HUES64 (cell line): ENCODE data around the gene KRTAP22-2.

ENCODE experiments used
- H3K27ac ChIP-seq: 2 replicates; pipeline ENCODE4 v1.7.0; 2013; ENCODE audit warnings: low read depth, low read length, inconsistent platforms
- H3K27me3 ChIP-seq: 2 replicates; pipeline ENCODE4 v1.6.1; 2013; ENCODE audit warnings: mild to moderate bottlenecking, low read length; ENCODE audit not compliant: insufficient read depth
- H3K36me3 ChIP-seq: 2 replicates; pipeline ENCODE4 v1.6.1; 2013; ENCODE audit warnings: mild to moderate bottlenecking, low read length; ENCODE audit not compliant: insufficient read depth
- H3K4me1 ChIP-seq: 2 replicates; pipeline ENCODE4 v1.6.1; 2013; ENCODE audit warnings: mild to moderate bottlenecking, low read length, moderate library complexity; ENCODE audit not compliant: insufficient read depth
- H3K4me3 ChIP-seq: 2 replicates; pipeline ENCODE4 v1.5.1; 2013; ENCODE audit warnings: mild to moderate bottlenecking, low read length, moderate library complexity
- H3K9ac ChIP-seq: 2 replicates; pipeline ENCODE4 v1.6.1; 2013; ENCODE audit warnings: mild to moderate bottlenecking, low read depth, low read length
- H3K9me3 ChIP-seq: 2 replicates; pipeline ENCODE4 v1.6.1; 2013; ENCODE audit warnings: low read depth, low read length; ENCODE audit not compliant: insufficient read depth
- whole genome bisulfite sequencing: fragments of 150-250, 120-280 bp; methylation state at CpG from one replicate; pipeline ENCODE4 v1.1.7; 2013; ENCODE audit warnings: missing lambda C conversion rate; 5-methylcytosine and 5-hydroxymethylcytosine counted together

The KRTAP22-2 gene

GRCh38 chr21:30563072-30563471, 27.1 kb downstream of the KRTAP22-2 start:
- Histone ChIP-seq H3K9me3 (no peaks in the 10 kb centered on the region), H3K27ac (no peak overlapping the region), H3K4me1 (no peaks in the 10 kb centered on the region), H3K9ac (no peak overlapping the region), H3K4me3 (no peak overlapping the region), H3K27me3 (no peaks in the 10 kb centered on the region), H3K36me3 (no peaks in the 10 kb centered on the region)
- WGBS: 77% methylated on average over 6 of the region's 6 CpGs

- WGBS: 91% methylated on average over 1 of the region's 2 CpGs
- H3K36me3 ChIP-seq: no peaks in the 10 kb centered on the region
- no peaks in the 10 kb centered on the region for H3K9me3 ChIP-seq
- no peaks in the 10 kb centered on the region for H3K4me1 ChIP-seq
- H3K27me3 ChIP-seq: no peaks in the 10 kb centered on the region
- no peak overlapping the region for H3K4me3 ChIP-seq
- H3K9ac ChIP-seq: no peak overlapping the region
- H3K27ac ChIP-seq: no peak overlapping the region
These were observed 28.2 kb downstream of the KRTAP22-2 start for GRCh38 chr21:30561957-30562356.

- Histone ChIP-seq H3K36me3 (no peaks in the 10 kb centered on the region), H3K9ac (no peak within 1 kb of the TSS), H3K9me3 (no peaks in the 10 kb centered on the region), H3K27me3 (no peaks in the 10 kb centered on the region), H3K4me1 (no peaks in the 10 kb centered on the region), H3K27ac (no peak within 1 kb of the TSS), H3K4me3 (no peak within 1 kb of the TSS)
- 71% methylated on average over 2 of the region's 2 CpGs for WGBS
These were observed 28.8 kb downstream of the KRTAP22-2 start, which contains the start of gene KRTAP19-7 for GRCh38 chr21:30561264-30561895. TSS of gene KRTAP19-7 (minus strand) at chr21:30561314. CDS start at chr21:30561289, 25 bp downstream.

- no peaks in the 10 kb centered on the region for H3K9me3 ChIP-seq
- no peak overlapping the region for H3K9ac ChIP-seq
- H3K36me3 ChIP-seq: no peaks in the 10 kb centered on the region
- no CpG with 5 or more reads among the region's 2 CpGs for WGBS
- H3K4me3 ChIP-seq: no peak overlapping the region
- no peak overlapping the region for H3K27ac ChIP-seq
- H3K27me3 ChIP-seq: no peaks in the 10 kb centered on the region
- H3K4me1 ChIP-seq: no peaks in the 10 kb centered on the region
These were observed 35.1 kb downstream of the KRTAP22-2 start for GRCh38 chr21:30555095-30555494.

GRCh38 chr21:30552782-30553181, 37.4 kb downstream of the KRTAP22-2 start:
- 94% methylated on average over 1 of the region's 1 CpG for WGBS
- H3K9me3 ChIP-seq: no peaks in the 10 kb centered on the region
- no peak overlapping the region for H3K9ac ChIP-seq
- no peaks in the 10 kb centered on the region for H3K4me1 ChIP-seq
- no peaks in the 10 kb centered on the region for H3K36me3 ChIP-seq
- no peak overlapping the region for H3K4me3 ChIP-seq
- H3K27me3 ChIP-seq: no peaks in the 10 kb centered on the region
- no peak overlapping the region for H3K27ac ChIP-seq

- WGBS: 86% methylated on average over 1 of the region's 1 CpG
These were observed 48.4 kb downstream of the KRTAP22-2 start, which contains the start of gene KRTAP19-6 for GRCh38 chr21:30541764-30542163. TSS of gene KRTAP19-6 (minus strand) at chr21:30541864. CDS start at chr21:30541833, 31 bp downstream.

More at GRCh38 chr21:30541764-30542163, 48.4 kb downstream of the KRTAP22-2 start, which contains the start of gene KRTAP19-6:
- Histone ChIP-seq H3K9me3 (no peaks in the 10 kb centered on the region), H3K9ac (no peak within 1 kb of the TSS), H3K27ac (no peak within 1 kb of the TSS), H3K4me1 (no peaks in the 10 kb centered on the region), H3K36me3 (no peaks in the 10 kb centered on the region), H3K27me3 (no peaks in the 10 kb centered on the region), H3K4me3 (no peak within 1 kb of the TSS)
